Right renal pelvis (tissue), 4 donors: ENCODE measurements around the gene RASSF7. TPM values are rescaled to one million over a fixed set of nuclear protein-coding genes. Genes with fewer than 3 reads are reported as not detected.

ENCODE experiments used
- DNase-seq, 4 donors: peaks; one replicate each; pipeline ENCODE4 v3.0.0-alpha.2; 2013; ENCODE audit warnings: low read depth in 4 of 4, low spot score in 3 of 4, missing footprints in 1 of 4
- polyA plus RNA-seq, 4 donors: library from polyadenylated mRNA; unstranded; fragments of 120-200 nt; gene quantifications; one replicate each; pipeline ENCODE4 v1.2.1, GENCODE V29; 2013; ENCODE audit not compliant: insufficient read length in 4 of 4

RASSF7 gene
- polyA plus RNA-seq, 4 donors, result 42.7 to 68.7 (median 45.2) TPM

- no peak for DNase-seq
These were observed 17.7 kb downstream of the RASSF7 start for GRCh38 chr11:578276-579035.

GRCh38 chr11:579830-580601 is 19.2 kb downstream of the RASSF7 start:
- no peak for DNase-seq

GRCh38 chr11:581342-581741 is 20.6 kb downstream of the RASSF7 start:
- DNase-seq, result no peak

- DNase-seq, result no peak
These were observed 21.0 kb downstream of the RASSF7 start for GRCh38 chr11:581752-582151.

GRCh38 chr11:584287-584686 is 23.5 kb downstream of the RASSF7 start:
- DNase-seq, result no peak

GRCh38 chr11:586376-587316 is 25.9 kb downstream of the RASSF7 start:
- no peak for DNase-seq

- DNase-seq, result no peak
These were observed 26.8 kb downstream of the RASSF7 start for GRCh38 chr11:587546-587945.

- no peak for DNase-seq
These were observed 27.2 kb downstream of the RASSF7 start for GRCh38 chr11:587978-588380.

- no peak for DNase-seq
These were observed 29.0 kb downstream of the RASSF7 start for GRCh38 chr11:589798-590197.

- no peak for DNase-seq
These were observed 30.2 kb downstream of the RASSF7 start for GRCh38 chr11:590997-591396.

GRCh38 chr11:592501-592900 is 31.7 kb downstream of the RASSF7 start:
- DNase-seq, result no peak

GRCh38 chr11:592918-593317 is 32.1 kb downstream of the RASSF7 start:
- no peak for DNase-seq

- no peak for DNase-seq
These were observed 32.6 kb downstream of the RASSF7 start for GRCh38 chr11:593347-593746.

GRCh38 chr11:595400-595799 is 34.6 kb downstream of the RASSF7 start:
- no peak for DNase-seq

- no peak for DNase-seq
These were observed 35.6 kb downstream of the RASSF7 start for GRCh38 chr11:596374-596773.

GRCh38 chr11:597166-597725 is 36.5 kb downstream of the RASSF7 start:
- DNase-seq, result no peak

- DNase-seq, result no peak
These were observed 37.4 kb downstream of the RASSF7 start for GRCh38 chr11:598005-598680.

- DNase-seq, result no peak
These were observed 40.9 kb downstream of the RASSF7 start for GRCh38 chr11:601573-602245.

GRCh38 chr11:603154-603553 is 42.4 kb downstream of the RASSF7 start:
- DNase-seq, result no peak
